Dendritic cell treated with granulocyte-macrophage colony-stimulating factor and Interleukin-4, amounts not matched to agents 40 ng/mL and 50 ng/mL, for 4 days (primary cell): Measurements from ENCODE around the gene PCGF3.

Experiments
- H3K27ac Mint-ChIP-seq: one replicate; pipeline ENCODE4 v1.8.0; 2022; ENCODE audit warnings: mild to moderate bottlenecking, mixed read lengths
- H3K27me3 Mint-ChIP-seq: one replicate; pipeline ENCODE4 v1.8.0; 2022; ENCODE audit warnings: mild to moderate bottlenecking, mixed read lengths
- H3K36me3 Mint-ChIP-seq: one replicate; pipeline ENCODE4 v1.8.0; 2022; ENCODE audit warnings: low read depth, mixed read lengths
- H3K4me1 Mint-ChIP-seq: one replicate; pipeline ENCODE4 v1.8.0; 2022; ENCODE audit warnings: low read depth, mixed read lengths
- H3K4me3 Mint-ChIP-seq: one replicate; pipeline ENCODE4 v1.8.0; 2022; ENCODE audit warnings: mild to moderate bottlenecking, moderate library complexity, mixed read lengths
- H3K9me3 Mint-ChIP-seq: one replicate; pipeline ENCODE4 v1.8.0; 2022; ENCODE audit warnings: mixed read lengths
- intact Hi-C: fragments of 100-400 bp; cut with micrococcal nuclease; formaldehyde crosslinking; loops from one replicate; pipeline ENCODE4 v1.15.0; 2022

Gene PCGF3, protein sequence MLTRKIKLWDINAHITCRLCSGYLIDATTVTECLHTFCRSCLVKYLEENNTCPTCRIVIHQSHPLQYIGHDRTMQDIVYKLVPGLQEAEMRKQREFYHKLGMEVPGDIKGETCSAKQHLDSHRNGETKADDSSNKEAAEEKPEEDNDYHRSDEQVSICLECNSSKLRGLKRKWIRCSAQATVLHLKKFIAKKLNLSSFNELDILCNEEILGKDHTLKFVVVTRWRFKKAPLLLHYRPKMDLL

DNA sequence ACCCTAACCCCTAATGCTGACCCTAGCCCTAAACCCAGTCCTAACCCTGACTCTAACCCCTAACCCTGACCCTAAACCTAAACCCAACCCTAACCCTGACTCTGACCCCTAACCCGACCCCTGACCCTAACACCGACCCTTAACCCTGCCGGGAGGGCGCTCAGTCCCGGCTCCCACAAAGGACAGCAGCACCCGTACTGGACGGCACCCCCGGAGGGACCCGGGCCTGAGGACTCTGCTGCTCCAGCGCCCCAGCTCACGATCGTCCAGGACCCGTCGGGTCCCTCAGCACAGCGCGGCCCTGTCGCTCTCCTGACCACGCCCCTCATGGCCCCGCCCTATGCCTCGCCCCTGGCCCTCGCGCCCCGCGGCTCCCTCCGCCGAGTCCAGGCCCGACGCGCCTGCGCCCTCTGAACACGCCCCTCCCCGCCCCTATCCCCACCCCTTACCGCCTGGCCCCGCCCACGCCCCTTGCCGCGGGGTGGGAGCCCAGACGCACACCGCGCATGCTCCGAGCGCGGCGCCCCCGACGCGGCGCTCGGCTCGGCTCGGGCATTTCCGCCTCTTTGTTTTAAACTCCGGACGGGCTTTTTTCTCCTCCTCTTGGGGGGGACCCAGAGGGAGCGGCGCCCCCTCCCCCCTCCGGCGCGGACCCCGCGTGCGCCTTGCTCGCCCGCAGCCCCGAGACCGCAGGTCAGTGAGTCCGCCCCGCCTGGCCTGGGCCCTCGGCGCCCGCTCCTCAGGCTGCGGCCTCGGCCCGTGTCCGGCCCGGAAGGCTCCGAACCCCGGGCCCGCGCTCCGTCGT lies at the start of gene PCGF3:
PCGF3 (plus strand) TSS at position 555 of the 805 bp plus-strand sequence. CDS start 27,849 bp downstream, outside the sequence.
- H3K27ac Mint-ChIP-seq, result peak within 1 kb of the TSS; percentile 97
- H3K36me3 Mint-ChIP-seq, result peaks cover 24% of the 10 kb centered on the region
- intact Hi-C loops, result loop anchor here (5.0 kb wide), 1 partner anchor 77 kb away; no protein-coding TSS in a partner anchor
- peaks cover 9% of the 10 kb centered on the region for H3K27me3 Mint-ChIP-seq
- peaks cover 60% of the 10 kb centered on the region for H3K4me1 Mint-ChIP-seq
- H3K4me3 Mint-ChIP-seq, result peak within 1 kb of the TSS; percentile 94
- no peaks in the 10 kb centered on the region for H3K9me3 Mint-ChIP-seq

GRCh38 chr4:656436-657337 lies 48.9 kb upstream of the PCGF3 start:
- intact Hi-C loops, result no loop called here
- Mint-ChIP-seq H3K27ac (no peak overlapping the region), H3K4me3 (no peak overlapping the region), H3K4me1 (no peaks in the 10 kb centered on the region), H3K27me3 (peaks cover 7% of the 10 kb centered on the region), H3K9me3 (no peaks in the 10 kb centered on the region), H3K36me3 (no peaks in the 10 kb centered on the region)

DNA sequence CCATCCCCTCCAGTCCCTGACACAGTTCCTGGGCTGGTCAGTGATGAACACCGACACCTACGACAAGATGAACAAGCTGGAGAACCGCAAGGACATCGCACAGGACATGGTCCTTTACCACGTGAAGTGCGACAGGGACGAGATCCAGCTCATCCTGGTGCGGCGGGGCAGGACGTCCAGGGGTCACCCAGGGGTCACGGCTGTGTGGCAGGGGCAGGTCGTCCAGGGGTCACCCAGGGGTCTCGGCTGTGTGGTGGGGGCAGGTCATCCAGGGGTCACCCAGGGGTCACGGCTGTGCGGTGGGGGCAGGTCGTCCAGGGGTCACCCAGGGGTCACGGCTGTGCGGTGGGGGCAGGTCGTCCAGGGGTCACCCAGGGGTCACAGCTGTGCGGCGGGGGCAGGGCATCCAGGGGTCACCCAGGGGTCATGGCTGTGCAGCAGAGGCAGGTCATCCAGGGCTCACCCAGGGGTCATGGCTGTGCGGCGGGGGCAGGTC lies 48.2 kb upstream of the PCGF3 start:
- no peaks in the 10 kb centered on the region for H3K9me3 Mint-ChIP-seq
- peaks cover 1% of the 10 kb centered on the region for H3K27me3 Mint-ChIP-seq
- H3K4me1 Mint-ChIP-seq, result no peaks in the 10 kb centered on the region
- H3K36me3 Mint-ChIP-seq, result no peaks in the 10 kb centered on the region
- intact Hi-C loops, result no loop called here
- H3K27ac Mint-ChIP-seq, result no peak overlapping the region
- no peak overlapping the region for H3K4me3 Mint-ChIP-seq

DNA sequence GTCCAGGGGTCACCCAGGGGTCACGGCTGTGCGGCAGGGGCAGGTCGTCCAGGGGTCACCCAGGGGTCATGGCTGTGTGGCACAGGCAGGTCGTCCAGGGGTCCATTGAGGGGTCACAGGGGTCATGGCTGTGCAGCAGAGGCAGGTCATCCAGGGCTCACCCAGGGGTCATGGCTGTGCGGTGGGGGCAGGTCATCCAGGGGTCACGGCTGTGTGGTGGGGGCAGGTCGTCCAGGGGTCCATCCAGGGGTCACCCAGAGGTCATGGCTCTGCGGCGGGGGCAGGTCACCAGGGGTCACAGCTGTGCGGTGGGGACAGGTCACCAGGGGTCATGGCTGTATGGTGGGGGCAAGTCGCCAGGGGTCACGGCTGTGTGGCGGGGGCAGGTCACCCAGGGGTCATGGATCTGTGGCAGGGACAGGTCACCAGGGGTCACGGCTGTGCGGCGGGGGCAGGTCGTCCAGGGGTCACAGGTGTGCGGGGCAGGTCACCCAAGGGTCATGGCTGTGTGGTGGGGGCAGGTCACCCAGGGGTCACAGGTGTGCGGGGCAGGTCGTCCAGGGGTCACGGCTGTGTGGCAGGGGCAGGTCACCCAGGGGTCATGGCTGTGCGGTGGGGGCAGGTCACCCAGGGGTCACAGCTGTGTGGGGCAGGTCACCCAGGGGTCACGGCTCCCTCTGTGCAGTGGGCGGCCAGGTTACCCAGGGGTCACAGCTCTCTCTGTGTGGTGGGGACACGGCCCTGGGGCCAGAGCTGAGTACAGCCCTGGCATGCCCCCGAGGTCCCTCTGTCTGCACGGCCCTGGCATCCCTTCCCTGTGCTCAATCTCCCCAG lies 47.6 kb upstream of the PCGF3 start:
- H3K4me1 Mint-ChIP-seq, result peaks cover 3% of the 10 kb centered on the region
- H3K27ac Mint-ChIP-seq, result no peak overlapping the region
- no peaks in the 10 kb centered on the region for H3K9me3 Mint-ChIP-seq
- H3K36me3 Mint-ChIP-seq, result no peaks in the 10 kb centered on the region
- peaks cover 1% of the 10 kb centered on the region for H3K27me3 Mint-ChIP-seq
- intact Hi-C loops, result no loop called here
- H3K4me3 Mint-ChIP-seq, result no peak overlapping the region

DNA sequence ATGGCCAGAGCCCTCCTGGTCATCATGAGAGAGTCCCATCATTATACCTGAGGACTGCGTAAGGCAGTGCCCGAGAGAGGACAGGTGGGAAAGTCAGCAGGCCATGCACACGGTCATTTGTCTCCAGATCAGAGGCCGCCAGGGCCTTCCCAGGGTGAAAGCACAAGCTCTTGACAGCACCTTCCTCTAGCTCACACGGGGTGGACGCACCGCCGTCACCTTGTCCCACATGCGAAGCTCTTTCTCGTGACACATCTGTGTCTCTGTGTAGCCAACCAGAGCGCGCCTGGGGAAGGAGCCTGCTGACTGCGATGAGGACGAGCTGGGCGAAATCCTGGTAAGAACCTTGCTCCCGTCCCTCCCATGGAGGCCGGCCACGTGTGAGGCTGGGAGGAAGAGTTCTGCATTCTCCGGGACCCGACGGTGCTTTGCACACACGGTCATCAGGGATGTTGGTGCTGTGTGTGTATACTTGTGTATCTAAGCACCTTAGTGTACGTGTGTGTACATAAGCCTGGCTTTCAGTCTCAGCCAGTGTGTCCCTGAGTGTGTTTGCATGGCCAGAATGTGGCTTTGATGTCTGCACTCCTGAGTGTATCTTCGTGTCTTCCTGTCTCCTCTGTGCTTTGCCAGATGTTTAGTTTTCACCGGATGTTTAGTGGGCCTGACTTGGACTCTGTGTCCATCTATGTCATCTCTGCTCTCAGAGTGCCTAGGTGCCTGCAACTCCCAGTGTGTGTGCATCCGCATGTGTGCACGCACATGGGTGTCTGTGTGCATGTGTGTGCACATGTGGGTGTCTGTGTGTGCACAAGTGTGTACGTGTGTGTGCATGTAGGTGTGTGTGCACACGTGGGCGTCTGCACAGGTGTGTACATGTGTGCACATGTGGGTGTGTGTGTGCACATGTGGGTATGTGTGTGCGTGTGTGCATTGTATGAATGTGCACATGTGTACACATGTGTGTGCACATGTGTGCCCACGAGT lies 46.7 kb upstream of the PCGF3 start:
- Mint-ChIP-seq H3K27ac (no peak overlapping the region), H3K27me3 (peaks cover 3% of the 10 kb centered on the region), H3K4me3 (no peak overlapping the region), H3K9me3 (no peaks in the 10 kb centered on the region), H3K36me3 (no peaks in the 10 kb centered on the region), H3K4me1 (peaks cover 6% of the 10 kb centered on the region)
- intact Hi-C loops, result no loop called here

- H3K27ac Mint-ChIP-seq, result no peak overlapping the region
- H3K4me3 Mint-ChIP-seq, result no peak overlapping the region
- peaks cover 3% of the 10 kb centered on the region for H3K27me3 Mint-ChIP-seq
- peaks cover 6% of the 10 kb centered on the region for H3K4me1 Mint-ChIP-seq
- intact Hi-C loops, result no loop called here
- H3K36me3 Mint-ChIP-seq, result no peaks in the 10 kb centered on the region
- H3K9me3 Mint-ChIP-seq, result no peaks in the 10 kb centered on the region
Observed at GRCh38 chr4:659851-660250, 45.8 kb upstream of the PCGF3 start.

DNA sequence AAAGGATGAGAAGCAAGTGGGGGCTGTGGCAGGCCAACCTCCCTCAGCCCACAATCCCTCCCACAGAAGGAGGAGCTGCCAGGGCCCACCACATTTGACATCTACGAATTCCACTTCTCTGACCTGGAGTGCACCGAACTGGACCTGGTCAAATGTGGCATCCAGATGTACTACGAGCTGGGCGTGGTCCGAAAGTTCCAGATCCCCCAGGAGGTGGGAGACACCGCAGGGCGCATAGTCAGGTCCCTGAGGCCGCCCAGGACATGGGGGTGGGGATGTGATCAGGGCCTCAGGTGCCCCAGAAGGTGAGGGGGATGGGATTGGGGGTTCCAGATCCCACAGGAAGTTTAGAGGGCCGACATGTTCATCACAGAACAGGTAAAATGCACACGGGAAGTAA lies 45.2 kb upstream of the PCGF3 start:
- Mint-ChIP-seq H3K4me1 (peaks cover 11% of the 10 kb centered on the region), H3K9me3 (no peaks in the 10 kb centered on the region), H3K36me3 (no peaks in the 10 kb centered on the region), H3K4me3 (no peak overlapping the region), H3K27me3 (peaks cover 3% of the 10 kb centered on the region), H3K27ac (no peak overlapping the region)
- intact Hi-C loops, result no loop called here

- Mint-ChIP-seq H3K4me3 (no peak overlapping the region), H3K36me3 (no peaks in the 10 kb centered on the region), H3K27ac (no peak overlapping the region), H3K27me3 (peaks cover 3% of the 10 kb centered on the region), H3K4me1 (peaks cover 12% of the 10 kb centered on the region), H3K9me3 (no peaks in the 10 kb centered on the region)
- intact Hi-C loops, result no loop called here
Observed at GRCh38 chr4:661231-661630, 44.4 kb upstream of the PCGF3 start.

DNA sequence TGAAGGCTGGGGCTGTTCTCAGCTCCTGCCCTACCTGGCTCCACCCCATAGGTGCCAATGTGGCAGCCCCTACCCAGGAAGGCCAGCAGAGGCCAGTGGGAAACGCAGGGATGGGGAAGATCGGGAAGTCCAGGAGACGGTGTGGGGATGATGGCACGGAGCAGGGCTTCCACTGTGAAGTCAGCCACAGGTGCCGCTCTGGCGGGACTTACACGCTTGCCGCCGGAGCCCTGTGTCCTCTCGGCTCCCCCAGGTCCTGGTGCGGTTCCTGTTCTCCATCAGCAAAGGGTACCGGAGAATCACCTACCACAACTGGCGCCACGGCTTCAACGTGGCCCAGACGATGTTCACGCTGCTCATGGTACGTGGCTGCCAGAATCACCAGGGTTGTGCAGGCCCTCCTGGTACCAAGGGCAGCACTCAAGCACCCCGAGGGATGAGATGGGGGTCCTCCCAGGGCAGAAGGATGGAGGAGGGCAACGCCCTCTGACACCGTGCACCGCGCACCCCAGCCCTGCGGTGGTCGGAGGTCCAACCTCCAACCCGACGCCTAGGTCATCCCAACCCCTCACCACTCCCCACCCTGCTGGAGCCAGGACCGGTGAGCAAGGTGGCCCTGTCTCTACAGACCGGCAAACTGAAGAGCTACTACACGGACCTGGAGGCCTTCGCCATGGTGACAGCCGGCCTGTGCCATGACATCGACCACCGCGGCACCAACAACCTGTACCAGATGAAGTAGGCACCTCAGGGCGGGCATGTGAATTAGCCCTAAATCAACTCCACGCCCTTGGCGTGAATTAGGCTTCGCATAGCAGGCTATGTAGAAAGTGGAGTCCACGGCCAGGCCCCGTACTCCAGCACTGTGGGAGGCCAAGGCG lies 43.5 kb upstream of the PCGF3 start:
- intact Hi-C loops, result no loop called here
- no peak overlapping the region for H3K27ac Mint-ChIP-seq
- H3K4me1 Mint-ChIP-seq, result peaks cover 12% of the 10 kb centered on the region
- no peaks in the 10 kb centered on the region for H3K9me3 Mint-ChIP-seq
- H3K4me3 Mint-ChIP-seq, result peak overlapping the region; percentile 82
- peaks cover 3% of the 10 kb centered on the region for H3K27me3 Mint-ChIP-seq
- H3K36me3 Mint-ChIP-seq, result no peaks in the 10 kb centered on the region

DNA sequence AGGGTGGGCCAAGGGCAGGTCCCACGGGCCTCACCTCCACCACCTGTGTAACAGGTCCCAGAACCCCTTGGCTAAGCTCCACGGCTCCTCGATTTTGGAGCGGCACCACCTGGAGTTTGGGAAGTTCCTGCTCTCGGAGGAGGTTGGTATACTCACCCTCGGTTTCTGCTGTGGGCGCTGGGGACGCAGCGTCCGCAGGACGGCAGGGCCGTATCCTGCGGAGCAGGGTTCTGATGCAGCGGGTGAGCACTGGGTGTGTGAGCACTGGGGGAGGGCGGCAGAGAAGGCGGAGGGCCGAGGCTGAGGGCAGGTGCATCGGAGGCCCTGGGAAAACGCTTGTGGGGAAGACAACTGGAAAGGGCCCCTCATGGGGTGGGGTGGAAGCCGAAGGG lies 42.6 kb upstream of the PCGF3 start:
- no peaks in the 10 kb centered on the region for H3K36me3 Mint-ChIP-seq
- peak overlapping the region; percentile 82 for H3K4me3 Mint-ChIP-seq
- peak overlapping the region; percentile 77 for H3K27ac Mint-ChIP-seq
- intact Hi-C loops, result no loop called here
- peaks cover 3% of the 10 kb centered on the region for H3K27me3 Mint-ChIP-seq
- H3K4me1 Mint-ChIP-seq, result peaks cover 12% of the 10 kb centered on the region
- no peaks in the 10 kb centered on the region for H3K9me3 Mint-ChIP-seq

DNA sequence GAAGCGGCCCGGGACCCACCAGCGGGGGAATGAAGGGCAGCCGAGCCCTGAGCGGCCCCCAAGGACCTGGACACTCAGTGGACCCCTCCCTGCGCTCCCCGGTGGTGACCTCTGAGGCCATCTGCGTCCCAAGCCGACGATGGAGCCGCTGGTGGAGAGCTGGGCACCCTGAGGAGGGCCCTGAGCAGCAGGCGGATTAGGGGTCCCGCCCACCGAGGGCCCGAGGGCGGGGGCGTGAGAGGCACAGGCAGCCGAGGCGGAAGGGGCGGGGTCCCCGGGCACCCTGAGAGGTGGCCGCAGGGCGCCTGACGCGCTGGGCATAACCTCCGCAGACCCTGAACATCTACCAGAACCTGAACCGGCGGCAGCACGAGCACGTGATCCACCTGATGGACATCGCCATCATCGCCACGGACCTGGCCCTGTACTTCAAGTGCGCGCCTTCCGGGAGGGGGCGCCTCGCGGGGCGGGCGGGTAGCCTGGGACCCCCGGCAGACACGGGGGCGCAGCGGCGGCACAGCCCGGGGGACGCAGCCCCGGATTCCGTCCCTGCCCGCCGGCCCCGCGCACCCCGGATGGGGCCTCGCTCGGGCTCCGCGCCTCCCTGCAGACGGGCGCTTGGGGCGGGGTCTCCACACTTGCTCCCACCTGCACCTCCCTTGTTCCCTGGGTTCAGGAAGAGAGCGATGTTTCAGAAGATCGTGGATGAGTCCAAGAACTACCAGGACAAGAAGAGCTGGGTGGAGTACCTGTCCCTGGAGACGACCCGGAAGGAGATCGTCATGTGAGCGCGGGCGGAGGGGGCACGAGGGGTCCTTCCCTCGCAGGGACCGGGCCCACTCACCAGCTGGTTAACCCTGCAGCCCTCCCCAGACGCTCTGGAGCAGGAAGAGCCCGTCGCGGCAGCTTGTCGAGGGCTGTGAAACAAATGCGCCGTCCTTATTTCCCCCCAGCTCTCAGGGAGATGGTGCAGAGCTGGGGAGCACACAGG lies 41.9 kb upstream of the PCGF3 start:
- H3K27ac Mint-ChIP-seq, result peak overlapping the region; percentile 77
- H3K9me3 Mint-ChIP-seq, result no peaks in the 10 kb centered on the region
- peaks cover 3% of the 10 kb centered on the region for H3K27me3 Mint-ChIP-seq
- no peaks in the 10 kb centered on the region for H3K36me3 Mint-ChIP-seq
- peak overlapping the region; percentile 82 for H3K4me3 Mint-ChIP-seq
- H3K4me1 Mint-ChIP-seq, result peaks cover 12% of the 10 kb centered on the region
- intact Hi-C loops, result no loop called here
